NOMO-1 (cell line): ENCODE results near the gene BAD.

Experiments used
- DNase-seq, 2 experiments: peaks; one replicate each; lab custom pipeline; 2025; ENCODE audit not compliant: unreplicated experiment in 2 of 2; lab: John Stamatoyannopoulos, UW

BAD gene

DNA sequence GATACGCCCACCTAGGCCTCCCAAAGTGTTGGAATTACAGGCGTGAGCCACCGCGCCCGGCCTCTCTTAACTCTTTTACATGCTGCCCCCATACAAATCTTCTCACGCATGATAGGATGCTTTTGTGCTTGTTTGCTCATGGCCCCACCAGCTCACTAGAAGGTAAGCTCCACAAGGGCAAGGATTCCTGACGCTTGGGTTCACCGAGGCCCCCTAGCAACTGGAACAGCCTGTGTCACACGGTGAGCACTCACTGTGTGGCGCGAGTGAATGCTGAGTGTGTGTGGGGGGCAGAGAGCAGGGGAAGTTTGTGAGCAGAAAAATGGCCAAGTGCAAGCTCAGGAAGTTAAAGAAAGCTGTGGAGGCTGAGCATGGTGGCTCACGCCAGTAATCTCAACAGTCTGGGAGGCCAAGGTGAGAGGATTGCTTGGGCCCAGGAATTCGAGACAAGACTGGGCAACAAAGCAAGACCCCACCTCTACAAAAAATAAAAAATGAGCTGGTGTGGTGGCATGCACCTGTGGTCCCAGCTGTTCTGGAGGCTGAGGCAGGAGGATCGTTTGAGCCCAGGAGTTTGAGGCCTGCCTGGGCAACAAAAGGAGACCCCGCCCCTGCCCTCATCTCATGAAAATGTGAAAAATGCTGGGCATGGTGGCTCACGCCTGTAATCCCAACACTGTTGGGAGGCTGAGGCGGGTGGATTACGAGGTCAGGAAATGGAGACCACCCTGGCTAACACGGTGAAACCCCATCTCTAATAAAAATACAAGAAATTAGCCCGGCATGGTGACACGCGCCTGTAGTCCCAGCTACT, 2.3 kb downstream of the BAD start:
- no peak for DNase-seq

DNA sequence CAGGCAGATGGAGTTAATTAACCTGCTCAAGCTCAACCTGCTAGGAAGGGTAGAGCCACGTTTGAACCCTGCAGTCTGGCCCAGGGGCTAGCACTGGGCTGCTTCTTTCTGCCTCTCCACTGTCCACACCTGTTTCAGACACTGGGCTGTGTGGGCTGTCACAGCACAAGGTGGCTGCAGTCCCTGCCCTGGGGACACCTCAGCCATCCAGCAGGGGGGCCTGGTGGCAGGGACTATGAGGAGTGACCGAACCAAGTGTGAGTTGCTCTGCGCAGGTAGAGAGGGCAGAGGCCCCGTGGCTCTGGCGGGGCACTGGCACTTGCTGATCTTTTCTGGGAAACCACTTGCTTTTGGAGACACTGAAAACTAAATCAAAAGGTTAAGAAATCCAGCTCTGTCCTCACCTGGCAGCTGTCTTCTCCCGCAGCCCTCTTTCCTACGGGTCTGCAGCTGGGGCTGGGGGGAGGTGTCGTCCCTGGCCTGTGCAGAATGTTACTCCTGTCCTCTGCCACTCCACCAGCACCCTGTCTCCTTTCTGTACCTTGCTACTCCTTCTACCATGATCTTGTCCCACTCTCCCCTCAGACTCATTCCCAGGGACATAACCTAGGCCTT, 5.8 kb downstream of the BAD start:
- no peak for DNase-seq

DNA sequence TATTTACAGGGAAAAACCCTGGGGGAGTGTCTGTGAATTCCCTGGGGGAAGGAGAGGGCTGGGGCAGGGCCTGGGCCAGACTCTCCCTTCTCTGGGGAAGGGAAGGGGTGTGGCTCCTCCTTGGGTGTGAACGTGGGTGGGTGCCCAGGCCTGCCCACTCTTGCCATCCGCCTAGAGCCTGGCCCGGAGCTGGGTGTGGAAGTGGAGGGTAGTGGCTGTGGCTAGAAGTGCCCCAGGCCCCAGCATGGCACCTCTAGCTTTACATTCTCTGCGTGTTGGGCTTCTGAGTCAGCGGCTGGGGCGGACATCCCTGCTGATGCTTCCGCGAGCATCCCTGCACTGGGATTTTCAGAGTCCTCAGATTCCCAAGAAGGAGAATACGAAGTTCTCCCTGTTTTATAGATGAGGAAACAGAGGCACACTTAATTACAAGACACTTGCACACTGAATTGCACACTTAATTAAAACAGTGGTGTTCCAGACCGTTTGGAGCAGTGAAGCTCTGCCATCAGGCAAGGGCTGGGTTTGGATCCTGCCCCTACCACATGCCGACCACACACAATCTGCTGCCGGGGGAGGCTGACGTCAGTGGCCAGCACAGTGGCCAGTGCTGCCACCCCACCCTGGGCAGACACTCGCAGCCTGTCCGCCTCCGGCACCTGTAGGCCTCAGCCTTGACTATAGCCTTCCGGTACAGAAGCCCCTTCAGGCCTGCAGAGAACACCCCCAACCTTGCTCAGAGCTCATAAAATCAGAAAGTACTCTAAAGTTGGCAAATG, 7.6 kb downstream of the BAD start:
- no peak for DNase-seq

DNA sequence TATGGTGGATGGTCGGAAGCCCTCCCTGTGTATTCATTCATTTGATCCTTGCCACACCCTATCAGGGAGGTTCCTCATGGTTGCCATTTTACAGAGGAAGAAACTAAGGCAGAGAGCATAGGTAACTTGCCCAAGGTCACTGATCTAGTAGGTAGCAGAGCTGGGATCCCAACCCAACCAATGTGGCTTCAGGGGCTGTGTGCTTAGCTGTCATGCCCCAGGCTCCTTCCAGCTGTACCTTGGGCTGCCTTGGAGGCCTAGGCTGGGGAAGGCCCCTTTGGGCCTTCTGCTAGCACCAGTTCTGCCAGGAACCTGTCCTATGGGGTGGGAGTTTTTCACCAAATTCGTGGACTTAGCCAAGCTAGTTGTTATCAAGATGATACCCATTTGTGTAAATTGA, 8.6 kb downstream of the BAD start:
- no peak for DNase-seq

DNA sequence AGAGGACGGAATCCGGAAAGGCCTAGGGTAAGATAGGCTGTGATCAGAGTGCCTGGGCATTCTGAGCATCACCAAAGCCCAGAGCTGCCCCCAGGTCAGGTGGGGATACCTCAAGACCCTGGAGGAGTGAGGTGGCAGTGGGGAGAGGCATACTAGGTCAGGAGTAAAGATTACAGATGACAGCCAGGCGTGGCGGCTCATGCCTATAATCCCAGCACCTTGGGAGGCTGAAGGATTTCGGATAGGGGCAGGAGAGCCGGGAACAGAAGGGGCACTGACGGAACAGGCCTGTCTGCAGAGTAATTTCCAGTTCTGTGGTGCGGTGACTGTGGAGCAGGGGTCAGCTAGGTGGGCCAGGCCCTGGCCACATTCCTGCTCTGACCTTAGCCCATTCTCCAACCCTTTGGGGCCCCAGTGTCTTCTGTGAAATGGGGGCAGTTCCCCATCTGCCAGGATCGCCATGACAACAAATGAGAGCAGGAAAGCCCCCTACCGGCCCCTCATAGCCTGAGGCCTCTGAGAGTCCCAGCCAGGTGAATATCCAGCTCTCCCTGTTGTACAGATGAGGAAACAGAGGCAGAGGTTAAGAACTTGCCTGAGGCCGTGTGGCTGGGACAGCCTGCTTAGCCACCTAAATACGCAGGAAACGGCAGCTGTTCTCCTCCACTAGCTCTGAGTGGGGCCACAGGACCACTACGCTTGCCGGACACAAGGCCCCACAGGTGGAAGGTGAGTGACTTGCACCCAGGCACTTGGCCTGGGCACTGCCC, 9.2 kb downstream of the BAD start:
- DNase-seq = no peak

DNA sequence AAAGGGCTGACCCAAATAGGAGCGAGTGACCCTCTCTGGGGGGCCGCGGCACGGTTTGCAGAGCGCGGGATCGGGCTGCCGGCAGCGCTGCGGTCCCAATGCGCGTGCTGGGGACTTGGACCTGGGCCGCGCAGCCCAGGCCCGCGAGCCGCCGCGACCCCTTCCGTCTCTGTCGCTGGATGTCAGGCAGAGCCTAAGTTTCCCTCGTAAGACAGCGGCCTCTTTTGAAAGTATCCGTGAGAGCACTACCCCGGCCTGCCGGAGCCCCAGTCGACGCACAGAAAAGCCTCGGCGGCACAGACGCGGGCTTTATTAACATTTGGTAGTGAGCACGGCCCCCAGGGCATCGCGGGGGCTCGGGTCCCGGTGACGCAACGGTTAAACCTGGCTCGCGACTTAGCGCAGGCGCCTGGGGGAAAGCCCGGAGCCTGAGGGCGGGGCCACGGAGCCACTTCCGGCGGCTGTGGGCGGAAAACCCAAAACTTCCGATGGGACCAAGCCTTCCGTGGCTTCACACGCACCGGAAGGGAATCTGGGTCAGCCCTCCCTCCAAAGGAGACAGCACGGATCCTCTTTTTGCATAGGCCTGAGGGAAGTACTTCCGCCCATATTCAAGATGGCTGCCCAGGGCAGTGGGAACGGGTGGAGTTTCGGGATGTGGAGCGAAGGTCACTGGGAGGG, 14.8 kb downstream of the BAD start:
- peak; percentile 98 to 99 for DNase-seq

DNA sequence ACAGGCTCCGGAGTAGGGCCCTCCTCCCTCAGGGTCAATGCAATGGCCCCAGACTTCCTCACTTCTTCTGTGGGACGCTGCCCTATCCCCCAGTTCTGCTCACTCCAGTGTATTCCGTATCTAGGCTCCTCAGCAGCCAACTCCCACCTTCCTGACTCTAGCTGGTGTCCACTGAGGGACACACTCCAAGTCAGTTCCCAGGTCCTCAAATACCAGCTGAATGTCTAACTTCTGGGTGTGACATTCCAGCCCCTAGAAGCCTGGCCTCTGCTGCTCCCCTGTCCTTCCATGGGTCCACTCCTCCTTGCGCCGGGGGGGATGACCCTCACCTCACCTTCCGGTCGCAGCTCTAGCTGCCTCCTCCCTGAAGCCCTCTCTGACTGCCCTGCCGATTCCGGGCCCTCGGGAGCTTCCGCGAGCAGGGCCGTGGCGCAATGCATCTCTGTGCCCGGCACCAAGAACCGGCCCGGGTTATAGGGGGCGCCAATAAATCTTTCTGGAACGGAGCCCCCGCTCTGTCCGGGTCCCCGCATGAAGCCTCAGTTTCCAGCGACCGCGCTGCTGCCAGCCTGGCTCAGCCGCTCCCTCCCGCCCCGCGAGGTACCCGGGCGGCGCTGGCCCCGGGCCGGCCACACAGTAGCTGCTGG, 15.4 kb downstream of the BAD start:
- DNase-seq = peak; percentile 37 to 59

DNA sequence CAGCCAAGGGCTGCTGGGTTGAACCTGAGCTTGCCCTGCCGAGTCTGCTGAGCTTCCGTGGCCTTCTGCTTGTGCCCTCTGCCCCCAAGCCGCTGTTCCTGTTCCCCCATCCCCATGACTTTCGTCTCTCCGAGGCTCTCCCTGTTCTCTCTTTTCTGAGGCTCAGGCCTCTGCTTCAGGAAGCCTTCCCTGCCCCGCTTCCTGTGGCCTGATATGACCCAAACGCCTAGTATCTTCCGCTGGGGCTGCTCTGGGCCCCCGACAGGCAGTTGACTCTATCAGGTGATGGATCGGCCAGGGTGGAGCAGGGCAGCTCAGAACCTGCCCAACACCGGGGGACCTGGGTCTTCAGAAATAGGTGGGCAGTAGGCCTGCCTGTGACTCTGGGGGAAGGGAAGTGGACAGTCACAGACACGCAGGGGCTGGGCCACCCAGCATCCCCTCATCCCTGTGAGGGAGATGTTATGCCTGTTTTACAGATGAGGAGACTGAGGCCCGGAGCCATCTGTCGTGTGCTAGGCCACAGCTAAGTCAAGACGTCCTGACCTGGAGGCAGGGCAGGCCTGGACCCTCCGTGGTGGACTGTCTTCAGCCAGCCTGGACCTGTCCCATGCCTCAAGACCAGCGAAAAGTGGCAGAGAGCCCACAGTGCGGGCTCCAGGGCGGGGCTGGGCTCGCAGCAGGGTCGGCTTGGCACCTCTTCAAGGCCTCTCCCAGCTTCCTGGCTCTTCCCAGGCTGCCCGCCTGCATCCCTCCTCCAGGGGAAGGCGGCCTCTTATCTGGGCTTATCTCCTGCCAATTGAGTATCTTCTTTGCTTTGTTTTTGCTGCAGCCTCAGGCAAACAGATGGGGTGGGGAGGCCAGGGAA, 16.2 kb downstream of the BAD start:
- DNase-seq = peak in 1 of 2 experiments; percentile 35

DNA sequence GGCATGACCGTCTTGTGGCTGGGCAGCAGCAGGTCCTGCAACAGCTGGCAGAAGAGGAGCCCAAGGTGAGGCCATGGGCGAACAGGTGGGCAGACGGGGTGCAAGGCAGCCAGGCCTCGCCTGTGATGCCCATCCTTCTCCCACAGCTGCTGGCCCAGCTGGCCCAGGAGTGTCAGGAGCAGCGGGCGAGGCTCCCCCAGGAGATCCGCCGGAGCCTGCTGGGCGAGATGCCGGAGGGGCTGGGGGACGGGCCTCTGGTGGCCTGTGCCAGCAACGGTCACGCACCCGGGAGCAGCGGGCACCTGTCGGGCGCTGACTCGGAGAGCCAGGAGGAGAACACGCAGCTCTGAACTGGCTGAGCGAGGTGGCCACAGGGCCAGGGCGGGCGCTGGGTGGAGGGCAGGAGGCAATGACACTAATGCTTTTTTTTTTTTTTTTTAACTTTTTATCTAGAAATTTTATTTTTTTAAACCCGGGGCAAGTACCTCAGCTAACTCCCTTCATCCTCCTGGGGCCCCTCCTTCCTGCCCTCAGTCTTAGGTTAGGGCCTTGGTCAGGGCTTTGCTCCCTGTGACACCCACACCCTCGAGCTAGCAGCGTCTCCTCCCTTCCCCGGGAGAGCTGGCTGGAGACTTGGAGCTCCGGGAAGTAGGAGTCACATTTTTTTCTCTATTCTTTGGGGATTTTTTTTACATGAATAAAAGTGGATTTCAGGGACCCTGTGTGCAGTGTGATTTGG, 17.1 kb downstream of the BAD start:
- DNase-seq = no peak

DNA sequence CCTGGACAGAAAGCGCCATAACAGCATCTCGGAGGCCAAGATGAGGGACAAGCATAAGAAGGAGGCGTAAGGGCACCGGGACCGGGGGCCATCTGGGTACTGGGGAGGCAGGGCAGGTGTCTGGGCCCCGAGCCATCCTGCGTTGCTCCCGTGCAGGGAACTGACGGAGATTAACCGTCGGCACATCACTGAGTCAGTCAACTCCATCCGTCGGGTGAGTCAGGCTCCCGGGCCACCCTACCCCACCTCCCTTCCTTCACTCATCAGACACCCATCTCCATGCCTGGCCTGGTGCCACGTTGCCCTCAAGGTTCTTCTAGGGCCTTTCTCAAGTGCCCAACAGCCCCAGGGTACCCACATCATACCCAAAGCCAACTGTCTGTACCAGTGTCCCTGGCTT, 18.1 kb downstream of the BAD start:
- DNase-seq = no peak

DNA sequence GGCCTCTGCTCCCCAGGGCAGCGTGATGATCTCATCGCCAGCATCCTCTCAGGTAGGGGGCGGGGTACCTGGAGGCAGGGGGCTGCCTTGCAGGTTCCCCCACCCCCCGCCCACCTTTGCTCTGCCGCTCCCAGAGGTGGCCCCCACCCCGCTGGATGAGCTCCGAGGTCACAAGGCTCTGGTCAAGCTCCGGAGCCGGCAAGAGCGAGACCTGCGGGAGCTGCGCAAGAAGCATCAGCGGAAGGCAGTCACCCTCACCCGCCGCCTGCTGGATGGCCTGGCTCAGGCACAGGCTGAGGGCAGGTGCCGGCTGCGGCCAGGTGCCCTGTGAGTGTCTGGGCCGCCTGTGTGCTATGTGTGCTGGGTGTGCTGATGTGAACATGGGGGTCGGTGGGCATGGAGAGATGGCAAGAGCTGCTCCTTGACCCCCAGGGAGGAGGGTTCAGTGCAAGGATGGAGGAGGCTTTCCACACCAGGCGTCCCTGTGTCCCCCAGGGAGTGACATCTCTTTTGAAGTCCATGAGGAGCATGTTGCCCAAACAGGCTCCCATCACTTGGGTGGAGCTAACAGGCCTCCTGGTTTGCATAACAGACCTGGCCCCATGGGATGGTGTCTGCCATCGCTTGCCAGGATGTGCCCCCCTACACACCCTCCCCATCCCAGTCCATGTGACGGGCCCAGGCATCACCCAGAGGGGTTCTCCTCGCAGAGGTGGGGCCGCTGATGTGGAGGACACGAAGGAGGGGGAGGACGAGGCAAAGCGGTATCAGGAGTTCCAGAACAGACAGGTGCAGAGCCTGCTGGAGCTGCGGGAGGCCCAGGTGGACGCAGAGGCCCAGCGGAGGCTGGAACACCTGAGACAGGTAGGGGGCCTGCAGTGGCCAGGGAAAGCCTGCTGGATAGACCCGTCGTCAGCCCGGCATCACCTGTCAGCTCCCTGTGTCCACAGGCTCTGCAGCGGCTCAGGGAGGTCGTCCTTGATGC, 19.0 kb downstream of the BAD start:
- no peak for DNase-seq

DNA sequence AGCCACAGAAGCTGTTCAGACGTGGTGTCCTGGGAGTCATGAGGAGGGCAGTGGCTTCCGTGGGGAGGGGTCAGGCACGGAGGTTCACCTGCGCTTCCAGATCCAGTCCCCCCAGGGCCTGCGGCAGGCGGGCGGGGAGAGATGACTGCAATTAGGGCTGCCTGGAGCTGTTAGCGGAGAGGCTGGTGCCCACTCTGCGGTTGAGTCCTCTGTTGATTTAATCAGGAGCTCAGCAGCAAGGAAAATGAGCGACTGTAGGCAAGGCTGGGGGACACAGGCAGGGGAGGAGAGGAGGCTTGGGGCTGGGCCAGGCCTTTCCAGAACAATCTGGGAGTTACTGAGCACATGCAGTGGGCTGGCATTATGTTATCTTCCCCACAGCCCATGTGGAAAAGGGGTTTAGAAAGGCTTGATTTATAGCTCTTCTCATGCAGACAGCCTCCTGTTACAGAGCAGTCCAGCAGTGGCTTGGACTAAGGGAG, 20.1 kb downstream of the BAD start:
- DNase-seq = no peak

DNA sequence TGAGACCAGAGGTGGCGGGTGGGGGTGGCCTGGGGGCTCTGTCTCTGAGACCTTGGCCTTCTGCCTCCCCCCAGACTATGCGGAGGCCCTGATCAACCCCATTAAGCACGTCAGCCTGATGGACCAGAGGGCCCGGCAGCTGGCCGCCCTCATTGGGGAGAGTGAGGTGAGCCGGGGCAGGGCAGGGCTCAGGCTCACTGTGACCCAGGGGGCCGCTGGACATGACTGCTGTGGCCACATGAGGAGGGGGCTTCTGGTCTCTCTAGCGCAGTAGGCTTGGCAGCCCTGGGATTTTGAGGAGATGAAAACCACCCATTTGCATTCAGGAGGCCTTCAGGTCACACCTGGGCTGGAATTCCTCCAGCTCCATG, 20.5 kb downstream of the BAD start:
- no peak for DNase-seq

DNA sequence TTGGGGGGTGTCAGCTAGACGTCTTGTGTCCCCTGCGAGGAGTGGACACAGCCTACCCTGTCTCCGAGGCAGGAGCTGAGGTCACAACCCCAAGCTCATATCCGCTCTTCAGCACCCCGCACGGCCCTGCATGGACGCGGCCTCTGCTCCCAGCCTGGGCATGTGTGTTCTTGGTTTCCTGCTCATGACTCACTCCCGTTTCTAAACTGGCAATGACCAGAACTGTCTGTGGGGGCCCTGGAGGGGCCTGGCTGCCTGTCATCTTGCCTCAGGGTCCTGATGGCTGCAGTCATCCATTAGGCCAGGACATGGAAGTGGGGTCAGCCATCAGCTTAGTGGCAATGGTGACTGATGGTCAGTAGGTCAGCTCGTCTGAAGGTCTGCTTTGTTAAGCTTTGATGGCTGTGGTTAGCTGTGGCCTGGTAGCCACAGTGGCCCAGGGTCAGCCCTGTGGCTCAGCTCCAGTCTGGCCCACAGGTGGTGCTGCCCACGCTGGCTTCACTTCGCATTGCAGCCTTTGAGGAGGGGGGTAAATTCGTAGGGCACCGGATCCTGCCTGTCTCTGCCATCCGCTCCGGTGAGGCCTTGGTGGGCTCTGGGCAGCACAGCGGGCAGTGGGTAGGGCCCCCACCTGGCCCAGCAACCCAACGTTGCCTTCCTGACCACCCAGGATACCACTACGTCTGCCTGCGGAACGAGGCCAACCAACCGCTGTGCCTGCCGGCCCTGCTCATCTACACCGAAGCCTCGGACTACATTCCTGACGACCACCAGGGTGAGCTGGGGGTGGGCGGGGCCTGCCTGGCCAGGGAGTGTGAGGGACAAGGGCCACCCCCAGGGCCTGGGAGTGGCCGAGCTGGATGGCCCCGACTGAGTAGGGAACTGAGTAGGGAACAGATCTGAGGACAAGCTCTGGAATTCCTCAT, 21.2 kb downstream of the BAD start:
- DNase-seq = no peak

DNA sequence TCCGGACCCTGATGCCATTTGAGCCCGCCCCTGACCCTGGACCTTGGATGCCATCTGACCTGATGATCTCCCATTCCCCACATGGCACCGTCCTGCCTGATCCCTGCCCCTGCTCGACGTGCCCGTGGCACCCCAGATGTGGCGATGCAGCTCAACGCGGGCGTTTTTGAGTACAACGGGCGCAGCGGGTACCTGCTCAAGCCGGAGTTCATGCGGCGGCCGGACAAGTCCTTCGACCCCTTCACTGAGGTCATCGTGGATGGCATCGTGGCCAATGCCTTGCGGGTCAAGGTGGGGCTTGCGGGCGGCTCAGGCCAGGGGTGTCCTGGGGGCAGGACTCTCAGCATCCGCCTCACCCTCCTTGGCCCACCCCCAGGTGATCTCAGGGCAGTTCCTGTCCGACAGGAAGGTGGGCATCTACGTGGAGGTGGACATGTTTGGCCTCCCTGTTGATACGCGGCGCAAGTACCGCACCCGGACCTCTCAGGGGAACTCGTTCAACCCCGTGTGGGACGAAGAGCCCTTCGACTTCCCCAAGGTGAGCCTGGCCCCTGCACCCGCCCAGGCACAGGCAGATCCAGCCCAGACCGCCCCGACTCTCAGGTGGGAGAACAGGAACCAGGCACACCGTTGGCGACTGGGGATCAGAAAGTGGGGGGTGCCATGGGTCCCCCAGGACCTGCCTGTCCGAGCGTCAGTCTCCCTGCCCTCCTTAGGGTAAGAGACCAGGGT, 22.0 kb downstream of the BAD start:
- DNase-seq = no peak
